Measurements from ENCODE around the gene TRERF1.
"Not testable (repeated sequence)": the region's sequence is repeated elsewhere in the genome, so short reads cannot be mapped to it uniquely, and the experiment has no call there.

TRERF1 gene, protein sequence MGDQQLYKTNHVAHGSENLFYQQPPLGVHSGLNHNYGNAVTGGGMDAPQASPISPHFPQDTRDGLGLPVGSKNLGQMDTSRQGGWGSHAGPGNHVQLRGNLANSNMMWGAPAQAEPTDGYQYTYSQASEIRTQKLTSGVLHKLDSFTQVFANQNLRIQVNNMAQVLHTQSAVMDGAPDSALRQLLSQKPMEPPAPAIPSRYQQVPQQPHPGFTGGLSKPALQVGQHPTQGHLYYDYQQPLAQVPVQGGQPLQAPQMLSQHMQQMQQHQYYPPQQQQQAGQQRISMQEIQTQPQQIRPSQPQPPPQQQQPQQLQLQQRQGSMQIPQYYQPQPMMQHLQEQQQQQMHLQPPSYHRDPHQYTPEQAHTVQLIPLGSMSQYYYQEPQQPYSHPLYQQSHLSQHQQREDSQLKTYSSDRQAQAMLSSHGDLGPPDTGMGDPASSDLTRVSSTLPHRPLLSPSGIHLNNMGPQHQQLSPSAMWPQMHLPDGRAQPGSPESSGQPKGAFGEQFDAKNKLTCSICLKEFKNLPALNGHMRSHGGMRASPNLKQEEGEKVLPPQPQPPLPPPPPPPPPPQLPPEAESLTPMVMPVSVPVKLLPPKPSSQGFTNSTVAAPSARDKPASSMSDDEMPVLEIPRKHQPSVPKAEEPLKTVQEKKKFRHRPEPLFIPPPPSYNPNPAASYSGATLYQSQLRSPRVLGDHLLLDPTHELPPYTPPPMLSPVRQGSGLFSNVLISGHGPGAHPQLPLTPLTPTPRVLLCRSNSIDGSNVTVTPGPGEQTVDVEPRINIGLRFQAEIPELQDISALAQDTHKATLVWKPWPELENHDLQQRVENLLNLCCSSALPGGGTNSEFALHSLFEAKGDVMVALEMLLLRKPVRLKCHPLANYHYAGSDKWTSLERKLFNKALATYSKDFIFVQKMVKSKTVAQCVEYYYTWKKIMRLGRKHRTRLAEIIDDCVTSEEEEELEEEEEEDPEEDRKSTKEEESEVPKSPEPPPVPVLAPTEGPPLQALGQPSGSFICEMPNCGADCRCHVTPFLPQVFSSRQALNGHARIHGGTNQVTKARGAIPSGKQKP (N-terminal part only)

DNA sequence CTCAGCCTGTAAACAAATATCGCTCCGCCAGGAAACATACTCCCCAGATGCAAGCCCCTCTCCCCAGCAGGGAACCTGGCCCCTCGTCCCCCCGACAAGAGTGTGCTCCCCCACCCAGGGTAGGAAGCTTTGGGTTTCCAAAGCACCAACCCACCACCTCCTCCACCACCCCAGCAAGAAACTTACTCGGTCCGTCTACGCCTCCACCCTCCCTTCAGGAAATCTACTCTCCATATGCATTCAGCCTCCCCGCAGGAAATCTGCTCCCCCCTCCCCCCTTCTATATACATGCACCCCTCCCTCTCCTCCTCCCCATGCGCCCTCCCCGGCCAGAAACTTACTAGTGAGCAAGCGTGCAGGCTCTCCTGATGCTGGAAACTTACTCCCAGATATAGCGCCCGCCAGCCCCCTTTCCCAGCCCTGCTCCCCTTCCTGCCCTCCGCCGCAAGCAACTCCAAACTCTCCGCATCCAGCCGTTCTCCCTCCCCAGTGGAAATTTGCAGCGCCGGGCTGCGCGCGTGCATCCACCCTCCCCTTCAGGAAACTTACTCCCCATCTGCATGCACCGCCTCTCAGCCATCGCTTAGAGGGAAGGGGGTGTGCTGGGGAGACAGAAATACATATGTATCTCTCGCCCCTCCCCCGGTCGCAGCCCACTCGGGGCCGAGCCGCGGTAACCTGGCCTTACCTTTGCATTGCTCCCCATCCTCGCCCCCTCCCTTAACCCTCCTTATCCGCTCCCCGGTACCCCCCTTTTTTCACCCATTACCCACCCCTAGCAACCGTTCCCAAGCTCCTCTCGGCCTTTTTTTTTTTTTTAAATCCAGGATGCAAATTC is at the start of gene TRERF1:
TSS of gene TRERF1 (minus strand) at position 594 of the 838 bp plus-strand sequence. CDS start 182,336 bp downstream, outside the sequence.
- peak; percentile 83 for DNase-seq

DNA sequence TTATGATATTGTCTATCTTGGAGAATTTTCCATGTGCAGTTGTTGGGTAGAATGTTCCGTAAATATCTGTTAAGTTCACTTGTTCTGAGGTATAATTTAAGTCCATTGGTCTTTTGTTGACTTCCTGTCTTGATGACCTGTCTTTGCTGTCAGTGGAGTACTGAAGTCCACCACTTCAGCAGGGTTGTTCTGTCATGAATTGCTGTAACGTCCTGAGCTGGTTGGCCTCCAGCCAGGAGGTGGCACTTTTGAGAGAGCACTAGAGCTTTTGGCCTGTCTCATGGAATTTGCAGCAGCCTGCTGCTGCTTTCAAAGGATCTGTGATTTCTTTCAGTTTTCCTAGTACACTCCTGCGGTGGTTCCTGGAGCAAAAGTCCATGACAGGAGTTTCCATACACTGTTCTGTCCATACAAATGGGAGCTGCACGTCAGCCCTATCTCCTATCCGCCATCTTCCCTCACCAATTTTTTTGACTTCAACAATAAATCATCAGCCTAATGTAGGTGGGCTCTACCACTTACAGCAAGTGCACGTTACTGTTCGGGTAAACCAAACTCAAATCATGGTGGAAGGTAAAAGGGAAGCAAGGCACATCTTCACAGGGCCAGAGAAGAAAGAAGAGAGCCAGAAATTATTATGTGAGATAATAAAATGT is 46.9 kb upstream of the TRERF1 start:
- DNase-seq, result no peak

DNA sequence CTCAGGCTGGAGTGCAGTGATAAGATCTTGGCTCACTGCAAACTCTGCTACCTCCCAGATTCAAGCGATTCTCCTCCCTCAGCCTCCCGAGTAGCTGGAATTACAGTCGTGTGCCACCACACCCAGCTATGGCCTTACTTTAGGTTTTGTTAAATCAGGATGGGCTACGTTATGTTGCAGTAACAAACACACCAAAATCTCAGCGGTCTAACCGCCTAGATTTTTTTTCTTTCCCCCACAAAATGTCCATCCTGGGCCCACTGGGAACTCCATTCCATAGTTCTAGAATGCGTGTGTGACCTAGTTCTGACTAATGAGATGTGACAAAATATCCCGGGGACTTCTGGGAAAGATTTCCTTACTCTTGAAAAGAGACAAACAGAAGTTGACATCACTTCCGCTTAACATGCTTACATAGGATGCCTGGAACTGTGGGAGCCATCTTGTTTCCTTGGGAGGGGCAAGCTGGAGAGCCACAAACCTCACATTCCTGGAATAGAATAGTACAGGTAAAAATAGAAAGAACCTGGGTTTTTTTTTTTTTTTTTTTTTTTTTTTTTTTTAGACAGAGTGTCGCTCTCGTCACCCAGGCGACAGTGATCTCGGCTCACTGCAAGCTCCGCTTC is 42.3 kb upstream of the TRERF1 start:
- DNase-seq, result no peak

DNA sequence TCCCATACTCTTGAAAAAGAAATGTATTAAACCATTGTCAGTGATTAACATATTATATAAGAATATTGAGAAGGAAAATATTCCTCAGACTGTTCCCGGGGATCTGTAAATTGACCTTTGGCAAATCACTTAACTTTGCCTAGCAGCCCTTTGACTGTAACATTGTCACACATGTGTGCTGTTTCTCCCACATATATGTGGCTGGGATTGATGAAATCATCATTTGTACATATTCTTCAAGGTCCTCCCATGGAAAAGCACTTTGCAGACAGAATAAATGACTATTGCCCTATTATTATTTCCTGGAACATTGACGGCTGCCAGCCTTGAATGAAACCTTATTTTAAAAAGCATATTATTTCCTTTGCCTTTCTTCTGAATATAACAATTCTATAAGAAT is 36.4 kb upstream of the TRERF1 start:
- no peak for DNase-seq

DNA sequence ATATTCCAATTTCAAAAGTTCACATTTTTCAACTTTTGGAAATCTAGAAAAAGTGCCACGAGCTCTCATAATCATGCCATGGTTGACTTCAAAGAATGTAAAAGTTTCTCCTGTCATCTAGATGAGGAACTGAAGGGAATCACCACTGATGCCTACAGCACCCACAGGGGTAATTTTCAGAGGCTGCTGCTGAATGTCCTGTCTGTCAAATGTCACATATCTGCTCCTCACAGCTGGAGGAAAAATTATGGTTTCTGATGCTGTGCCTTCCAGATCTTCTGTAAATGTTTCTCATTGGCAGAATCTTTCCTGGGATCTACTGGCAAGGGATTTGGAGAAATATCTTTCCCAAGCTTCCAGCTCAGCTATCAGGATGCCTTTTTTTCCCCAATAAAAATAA is 32.5 kb upstream of the TRERF1 start:
- no peak for DNase-seq

DNA sequence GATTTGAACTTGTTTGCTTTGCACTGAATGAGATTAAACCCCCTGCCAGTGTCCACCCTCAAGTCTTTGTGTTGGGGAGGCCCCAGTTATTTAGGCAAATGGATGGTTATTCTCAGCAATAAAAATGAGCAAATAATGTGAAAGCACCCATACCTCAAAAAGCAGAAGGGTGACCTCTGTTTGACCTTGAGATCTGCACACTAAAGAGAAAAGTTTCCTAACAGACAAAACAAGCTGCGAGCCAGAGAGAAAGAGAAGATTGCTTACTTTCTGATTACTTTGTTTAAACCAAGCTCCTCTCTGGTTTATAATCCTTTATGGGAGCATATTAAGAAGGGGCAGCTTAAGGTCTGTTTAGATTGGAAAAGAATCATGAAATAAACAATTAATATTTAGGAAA is 30.4 kb upstream of the TRERF1 start:
- no peak for DNase-seq

DNA sequence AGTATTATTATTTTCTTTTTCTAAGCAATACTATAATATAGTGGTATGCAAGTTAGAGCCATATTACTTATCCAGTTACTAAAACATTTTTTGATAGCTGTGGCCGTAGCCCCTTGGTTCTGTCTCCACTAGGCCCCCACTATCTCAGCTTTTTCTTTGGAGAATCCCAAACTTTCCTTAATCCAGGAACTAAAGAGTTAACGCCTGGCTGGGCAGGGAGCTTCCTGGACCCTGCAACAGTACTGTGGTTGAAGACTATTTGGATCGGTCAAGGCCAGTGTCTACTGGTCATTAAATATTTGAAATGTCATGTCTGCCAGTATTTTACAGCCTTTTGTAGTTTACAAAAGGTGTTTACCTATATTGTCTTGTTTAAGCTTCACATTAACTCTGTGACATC is 20.0 kb upstream of the TRERF1 start:
- no peak for DNase-seq

DNA sequence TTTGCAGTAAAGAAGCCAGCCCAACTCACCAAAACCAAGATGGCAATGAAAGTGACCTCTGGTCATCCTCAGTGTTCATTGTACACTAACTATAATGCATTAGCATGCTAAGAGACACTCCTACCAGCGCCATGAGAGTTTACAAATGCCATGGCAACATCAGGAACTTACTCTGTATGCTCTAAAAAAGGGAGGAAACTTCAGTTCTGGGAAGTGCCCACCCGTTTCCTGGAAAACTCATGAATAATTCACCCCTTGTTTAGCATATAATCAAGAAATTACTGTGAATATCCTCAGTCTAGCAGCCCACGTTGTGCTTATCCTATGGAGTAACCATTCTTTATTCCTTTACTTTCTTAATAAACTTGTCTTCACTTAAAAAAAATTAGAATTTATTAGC is 19.4 kb upstream of the TRERF1 start:
- DNase-seq, result no peak

DNA sequence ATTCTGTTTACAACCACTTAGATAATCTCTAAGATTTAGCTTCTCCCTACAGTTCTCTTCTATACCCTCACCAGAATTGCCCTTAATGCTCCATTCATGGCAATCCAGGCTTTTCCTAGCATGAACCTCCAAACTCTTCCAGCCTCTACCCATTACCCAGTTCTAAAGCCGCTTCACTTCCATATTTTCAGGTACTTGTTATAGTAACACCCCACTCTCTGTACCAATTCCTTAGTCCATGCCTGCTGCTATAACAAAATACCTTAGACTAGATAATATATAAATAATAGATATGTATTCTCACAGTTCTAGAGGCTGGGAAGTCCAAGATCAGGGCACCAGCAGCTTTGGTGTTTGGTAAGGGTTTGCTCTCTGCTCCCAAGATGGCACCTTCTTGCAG is 16.5 kb upstream of the TRERF1 start:
- DNase-seq, result no peak

DNA sequence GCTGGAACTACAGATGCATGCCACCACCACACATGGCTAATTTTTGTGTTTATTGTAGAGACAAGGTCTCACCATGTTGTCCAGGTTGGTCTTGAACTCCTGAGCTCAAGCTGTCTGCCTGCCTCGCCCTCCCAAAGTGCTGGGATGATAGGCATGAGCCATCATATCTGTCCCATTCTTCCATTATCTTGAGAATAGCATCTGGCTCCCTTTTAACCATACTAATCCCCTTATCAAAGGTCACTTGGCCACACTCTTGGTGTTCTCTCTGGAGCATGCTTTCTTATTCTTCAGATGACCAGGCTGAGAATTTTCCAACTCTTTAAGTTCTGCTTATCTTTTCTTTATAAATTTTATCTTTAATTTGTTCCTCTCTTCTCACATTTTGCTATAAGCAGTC is 15.9 kb upstream of the TRERF1 start:
- no peak for DNase-seq

DNA sequence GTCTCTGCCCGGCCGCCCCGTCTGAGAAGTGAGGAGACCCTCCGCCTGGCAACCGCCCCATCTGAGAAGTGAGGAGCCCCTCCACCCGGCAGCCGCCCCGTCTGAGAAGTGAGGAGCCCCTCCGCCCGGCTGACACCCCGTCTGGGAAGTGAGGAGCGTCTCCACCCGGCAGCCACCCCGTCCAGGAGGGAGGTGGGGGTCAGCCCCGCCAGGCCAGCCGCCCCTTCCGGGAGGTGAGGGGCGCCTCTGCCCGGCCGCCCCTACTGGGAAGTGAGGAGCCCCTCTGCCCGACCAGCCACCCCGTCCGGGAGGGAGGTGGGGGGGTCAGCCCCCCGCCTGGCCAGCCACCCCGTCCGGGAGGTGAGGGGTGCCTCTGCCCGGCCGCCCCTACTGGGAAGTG is 14.7 kb upstream of the TRERF1 start:
- not testable (repeated sequence) for DNase-seq

DNA sequence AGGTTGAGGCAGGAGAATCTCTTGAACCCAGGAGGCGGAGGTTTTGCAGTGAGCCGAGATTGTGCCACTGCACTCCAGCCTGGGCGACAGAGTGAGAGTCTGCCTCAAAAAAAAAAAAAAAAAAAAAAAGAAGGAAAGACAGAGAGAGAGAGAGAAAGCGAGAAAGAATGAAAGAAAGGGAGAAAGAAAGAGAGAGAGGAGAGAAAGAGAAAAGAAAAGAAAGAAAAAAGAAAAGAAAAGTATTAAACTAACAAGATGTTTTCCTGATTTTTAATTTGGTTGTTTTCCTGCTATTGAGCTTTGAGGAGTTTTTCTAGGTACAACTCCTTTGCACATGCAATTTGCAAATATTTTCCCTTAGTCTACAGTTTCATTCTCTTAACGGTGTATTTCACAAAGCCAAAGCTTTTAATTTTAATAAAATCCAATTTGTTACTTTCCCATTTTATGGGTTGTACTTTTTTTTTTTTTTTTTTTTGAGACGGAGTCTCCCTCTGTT is 10.8 kb upstream of the TRERF1 start:
- no peak for DNase-seq

DNA sequence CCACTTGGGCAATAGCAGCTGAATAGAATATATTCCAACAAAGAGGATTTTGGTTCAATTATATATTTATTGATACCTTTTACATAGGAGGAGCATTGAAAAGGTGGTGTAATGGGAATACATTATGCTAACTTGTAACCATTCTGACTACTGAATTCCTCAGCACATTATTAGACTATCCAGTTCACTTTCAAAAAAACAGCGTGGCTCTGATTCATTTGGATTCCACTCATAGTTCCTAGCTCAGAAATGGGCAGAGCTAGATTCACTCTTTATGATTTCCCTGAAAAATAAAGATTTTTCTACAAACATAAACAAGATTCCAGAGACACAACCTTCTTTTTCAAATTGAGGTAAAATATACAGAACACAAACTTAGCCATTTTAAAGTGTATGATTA is 9.2 kb upstream of the TRERF1 start:
- DNase-seq, result no peak

DNA sequence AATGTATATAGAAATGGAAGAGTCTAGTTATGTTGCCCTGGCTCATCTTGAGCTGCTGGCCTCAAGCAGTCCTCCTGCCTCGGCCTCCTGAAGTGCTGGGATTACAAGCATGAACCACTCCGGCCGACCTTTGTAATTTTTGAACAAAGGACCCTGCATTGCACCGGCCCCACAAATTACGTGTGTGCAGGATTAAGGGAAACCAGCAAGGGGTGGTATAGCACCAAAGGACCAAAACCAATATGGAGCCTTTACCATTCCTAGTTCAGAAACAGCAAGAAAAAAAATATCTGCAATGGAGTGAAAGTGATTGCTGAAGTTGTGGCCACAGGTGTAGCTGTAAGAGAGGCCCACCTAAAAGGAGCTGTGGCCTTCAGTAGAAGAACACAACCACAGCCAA is 8.2 kb upstream of the TRERF1 start:
- DNase-seq, result no peak

DNA sequence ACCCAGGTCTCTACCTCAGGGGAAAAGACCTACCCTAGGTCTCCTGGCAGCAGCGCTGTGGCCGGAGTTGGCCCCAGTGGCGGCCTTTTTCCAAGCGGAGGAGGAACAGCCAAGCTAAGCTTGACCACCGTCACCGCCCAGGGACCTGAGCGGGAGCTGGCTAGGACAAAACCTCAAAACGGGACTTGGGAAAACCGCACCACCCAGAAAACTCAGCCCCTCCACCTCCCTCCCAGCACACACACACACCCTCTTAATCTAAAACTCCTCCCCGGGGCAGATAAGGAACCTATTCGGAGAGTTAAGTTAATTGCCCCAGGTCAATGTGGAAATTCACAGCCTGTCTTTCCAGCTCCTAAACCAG is 2.7 kb upstream of the TRERF1 start:
- DNase-seq, result no peak

DNA sequence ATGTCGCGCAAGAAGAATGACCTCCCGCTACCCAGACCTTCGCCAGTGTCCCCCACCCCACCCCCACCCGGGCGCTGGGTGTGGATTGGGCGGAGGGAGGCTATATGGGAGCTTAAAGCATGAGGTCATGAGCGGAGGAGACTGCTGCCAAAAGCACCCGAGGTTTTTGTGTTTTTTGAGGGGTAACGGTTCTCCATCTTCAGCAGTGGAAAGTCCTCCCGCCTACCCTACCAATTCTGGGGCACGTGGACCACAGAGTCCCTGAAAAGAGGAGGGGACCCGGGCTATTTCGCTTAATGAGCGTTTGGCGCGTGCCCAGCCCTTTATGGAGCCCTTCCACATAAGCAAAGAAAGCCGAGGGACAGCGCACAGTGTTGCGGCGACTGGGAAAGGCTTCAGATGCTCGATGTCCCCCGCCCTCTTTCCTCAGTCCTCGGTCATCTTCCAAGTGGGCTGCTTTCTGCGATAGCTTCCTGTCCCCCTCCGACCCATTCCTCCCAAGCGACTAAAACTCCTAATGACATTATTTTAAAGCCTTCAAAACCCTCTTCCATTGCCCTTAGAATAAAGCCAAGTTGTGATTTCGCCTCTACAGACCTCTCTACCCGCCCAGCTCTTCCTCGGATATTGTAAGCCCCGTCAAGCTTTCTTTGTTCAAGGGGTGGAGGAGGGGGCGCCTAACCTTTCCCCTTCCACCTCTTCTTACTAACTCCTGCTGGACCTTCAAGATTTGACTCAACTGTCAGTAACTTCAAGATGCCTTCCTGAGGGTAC is 2.1 kb upstream of the TRERF1 start:
- DNase-seq, result peak; percentile 52

DNA sequence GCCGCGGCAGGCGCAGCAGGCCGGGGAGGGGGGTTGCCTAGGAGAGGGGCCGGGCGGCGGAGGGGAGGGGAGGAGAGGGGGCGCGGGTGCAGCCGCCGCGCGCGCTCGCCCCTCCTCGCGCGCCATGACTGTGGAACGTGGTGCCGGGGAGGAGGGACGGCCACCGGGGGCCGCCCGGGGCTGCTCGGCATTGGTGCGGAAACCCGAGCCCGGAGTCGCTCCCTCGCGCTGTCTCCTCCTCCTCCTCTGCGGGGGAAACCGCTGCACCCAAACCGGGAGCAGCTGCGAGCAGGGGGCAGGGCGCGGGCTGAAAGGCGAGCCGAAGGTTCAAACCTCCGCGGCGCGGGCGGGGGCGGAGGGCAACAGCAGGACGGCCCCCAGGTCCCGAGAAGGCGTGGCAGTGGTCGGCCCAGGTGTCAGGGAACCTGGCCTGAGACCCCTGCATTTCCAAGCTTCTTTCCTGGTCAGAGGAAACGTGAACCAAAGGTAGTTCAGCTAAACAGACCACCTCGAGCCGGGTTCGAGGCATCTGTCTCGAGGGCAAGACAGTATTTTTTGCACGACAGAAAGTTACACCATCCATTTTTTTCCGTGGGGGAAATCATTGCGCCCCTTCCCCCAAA is 1.4 kb upstream of the TRERF1 start:
- peak; percentile 87 for DNase-seq

DNA sequence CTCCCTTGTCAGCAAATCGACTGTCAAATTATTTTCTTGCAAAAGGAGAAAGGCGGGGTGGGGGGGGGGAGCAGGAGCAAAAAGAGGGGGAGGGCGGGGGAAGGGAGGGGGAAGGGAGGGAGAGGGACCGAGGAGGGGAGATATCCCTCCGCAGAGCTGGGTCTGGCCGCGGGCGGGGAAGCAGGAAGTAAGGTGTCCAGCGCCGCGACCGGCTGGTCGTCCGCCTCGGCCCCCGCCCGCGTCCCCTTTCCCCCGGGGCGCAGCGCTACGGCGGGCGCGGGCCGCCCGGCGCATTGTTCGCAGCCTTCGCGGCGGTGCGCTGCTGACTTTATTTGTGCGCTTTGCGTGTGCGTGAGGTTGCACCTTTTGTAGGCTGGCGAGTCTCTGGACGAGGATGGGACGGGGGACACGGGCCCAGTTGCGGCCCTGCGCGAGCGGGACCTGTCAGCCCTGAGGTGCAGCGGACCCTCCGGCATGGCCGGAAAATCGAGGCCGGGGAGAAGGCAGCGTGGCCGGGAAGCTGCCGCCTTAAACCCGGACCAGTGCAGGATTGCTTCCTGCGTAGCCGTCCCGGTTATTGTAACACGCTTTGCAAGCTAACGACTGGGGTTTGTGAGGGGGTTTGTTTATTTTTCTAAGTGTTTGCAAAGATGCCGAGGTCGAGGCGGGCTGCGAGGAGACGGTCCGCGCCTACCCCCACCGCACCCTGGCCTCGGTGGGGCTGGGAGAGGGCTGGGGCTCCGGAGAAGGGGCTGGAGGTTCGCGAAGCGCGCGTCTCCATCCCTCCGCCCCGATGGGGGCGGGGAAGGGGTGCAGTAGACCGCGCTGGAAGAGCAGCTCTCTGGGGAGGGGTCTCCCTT is 675 bp upstream of the TRERF1 start:
- DNase-seq, result peak; percentile 83

All from NCI-H774 (cell line).